Effector CD8-positive, alpha-beta T cell (primary cell): ENCODE results near the gene SPTBN5.
"Not testable (repeated sequence)": the region's sequence is repeated elsewhere in the genome, so short reads cannot be mapped to it uniquely, and the experiment has no call there.

Source experiments
- DNase-seq: peaks from one replicate; lab custom pipeline; 2025; lab: John Stamatoyannopoulos, UW

The SPTBN5 gene

GRCh38 chr15:41847981-41848380 lies 45.9 kb downstream of the SPTBN5 start:
- no peak for DNase-seq

- DNase-seq, result no peak
These were observed 46.6 kb downstream of the SPTBN5 start for GRCh38 chr15:41847206-41847605.

- no peak for DNase-seq
These were observed 49.0 kb downstream of the SPTBN5 start for GRCh38 chr15:41844814-41845213.

- no peak for DNase-seq
These were observed 50.3 kb downstream of the SPTBN5 start for GRCh38 chr15:41843571-41843970.

GRCh38 chr15:41842229-41842628 lies 51.6 kb downstream of the SPTBN5 start:
- no peak for DNase-seq

- no peak for DNase-seq
These were observed 52.7 kb downstream of the SPTBN5 start for GRCh38 chr15:41841131-41841530.

- no peak for DNase-seq
These were observed 53.2 kb downstream of the SPTBN5 start for GRCh38 chr15:41840673-41841072.

GRCh38 chr15:41839781-41840491 lies 53.9 kb downstream of the SPTBN5 start:
- no peak for DNase-seq

GRCh38 chr15:41838400-41838897 lies 55.4 kb downstream of the SPTBN5 start, which contains the start of gene PLA2G4B:
TSS of gene PLA2G4B (plus strand) at chr15:41838847. CDS start at chr15:41838914, 67 bp downstream.
- DNase-seq, result no peak

GRCh38 chr15:41836713-41837454 lies 57.0 kb downstream of the SPTBN5 start:
- DNase-seq, result no peak

GRCh38 chr15:41836073-41836472 lies 57.8 kb downstream of the SPTBN5 start:
- no peak for DNase-seq

GRCh38 chr15:41834096-41834495 lies 59.8 kb downstream of the SPTBN5 start:
- DNase-seq, result no peak

GRCh38 chr15:41832875-41833274 lies 61.0 kb downstream of the SPTBN5 start:
- DNase-seq, result no peak

GRCh38 chr15:41832208-41832607 lies 61.6 kb downstream of the SPTBN5 start:
- no peak for DNase-seq

- not testable (repeated sequence) for DNase-seq
These were observed 62.6 kb downstream of the SPTBN5 start for GRCh38 chr15:41831291-41831690.

GRCh38 chr15:41829959-41830646 lies 63.8 kb downstream of the SPTBN5 start:
- no peak for DNase-seq

GRCh38 chr15:41828807-41829141 lies 65.1 kb downstream of the SPTBN5 start:
- DNase-seq, result no peak

- DNase-seq, result peak; percentile 95
These were observed 65.7 kb downstream of the SPTBN5 start, which contains the start of gene JMJD7 for GRCh38 chr15:41827880-41828806. TSS of gene JMJD7 (plus strand) at chr15:41828092. CDS start at chr15:41828125, 33 bp downstream.

GRCh38 chr15:41827290-41827879 lies 66.5 kb downstream of the SPTBN5 start:
- peak; percentile 41 for DNase-seq

GRCh38 chr15:41825572-41826535 lies 68.0 kb downstream of the SPTBN5 start:
- no peak for DNase-seq
